GM12873 (cell line): ENCODE data around the gene PUS10.

Experiments used
- TF ChIP-seq, protein P1 (sequence below): IDR thresholded peaks from 2 replicates; pipeline ENCODE4 v1.5.1; 2012; ENCODE audit warnings: low read depth, mild to moderate bottlenecking, moderate library complexity, low read length, control low read depth; ENCODE audit not compliant: insufficient read depth; ENCODE audit errors: missing control alignments

The PUS10 gene

GRCh38 chr2:60974652-60975051, 43.4 kb downstream of the PUS10 start:
- TF ChIP-seq, protein P1, sequence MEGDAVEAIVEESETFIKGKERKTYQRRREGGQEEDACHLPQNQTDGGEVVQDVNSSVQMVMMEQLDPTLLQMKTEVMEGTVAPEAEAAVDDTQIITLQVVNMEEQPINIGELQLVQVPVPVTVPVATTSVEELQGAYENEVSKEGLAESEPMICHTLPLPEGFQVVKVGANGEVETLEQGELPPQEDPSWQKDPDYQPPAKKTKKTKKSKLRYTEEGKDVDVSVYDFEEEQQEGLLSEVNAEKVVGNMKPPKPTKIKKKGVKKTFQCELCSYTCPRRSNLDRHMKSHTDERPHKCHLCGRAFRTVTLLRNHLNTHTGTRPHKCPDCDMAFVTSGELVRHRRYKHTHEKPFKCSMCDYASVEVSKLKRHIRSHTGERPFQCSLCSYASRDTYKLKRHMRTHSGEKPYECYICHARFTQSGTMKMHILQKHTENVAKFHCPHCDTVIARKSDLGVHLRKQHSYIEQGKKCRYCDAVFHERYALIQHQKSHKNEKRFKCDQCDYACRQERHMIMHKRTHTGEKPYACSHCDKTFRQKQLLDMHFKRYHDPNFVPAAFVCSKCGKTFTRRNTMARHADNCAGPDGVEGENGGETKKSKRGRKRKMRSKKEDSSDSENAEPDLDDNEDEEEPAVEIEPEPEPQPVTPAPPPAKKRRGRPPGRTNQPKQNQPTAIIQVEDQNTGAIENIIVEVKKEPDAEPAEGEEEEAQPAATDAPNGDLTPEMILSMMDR = no peak

DNA sequence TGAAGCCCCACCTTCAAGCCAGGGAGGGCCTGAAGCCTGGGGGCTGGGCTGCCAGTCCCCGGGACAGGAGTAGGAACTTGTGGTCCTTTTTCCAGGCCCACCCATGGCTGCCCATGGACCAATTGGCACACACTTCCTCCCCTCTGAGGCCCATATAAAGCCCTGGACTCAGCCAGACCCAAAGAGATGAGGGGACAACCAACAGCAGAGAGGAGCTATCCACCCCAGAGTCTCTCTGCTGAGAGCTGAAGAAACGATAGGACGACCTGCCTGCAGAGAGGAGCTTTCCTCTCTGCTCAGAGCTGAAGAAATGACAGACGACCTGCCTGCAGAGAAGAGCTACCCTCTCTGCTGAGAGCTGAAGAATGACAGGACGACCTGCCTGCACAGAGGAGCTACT, 44.4 kb downstream of the PUS10 start:
- TF ChIP-seq, protein P1 = no peak

GRCh38 chr2:60972889-60973656, 45.0 kb downstream of the PUS10 start:
- TF ChIP-seq, protein P1 = no peak

GRCh38 chr2:60966507-60967405, 51.3 kb downstream of the PUS10 start:
- TF ChIP-seq, protein P1 = no peak

DNA sequence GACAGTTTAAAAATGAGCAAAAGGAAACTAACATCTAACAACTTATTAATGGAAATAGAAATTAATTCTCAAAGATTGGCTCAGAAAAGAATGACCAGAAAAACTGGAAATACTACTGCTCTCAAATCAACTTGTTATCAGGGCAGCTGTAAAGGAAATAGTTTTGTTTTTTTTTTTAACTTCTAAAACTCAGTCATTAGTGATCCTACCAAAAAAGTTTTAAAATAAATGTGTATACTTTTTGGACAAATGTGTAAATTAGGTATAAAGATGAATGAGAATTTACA, 52.6 kb downstream of the PUS10 start:
- TF ChIP-seq, protein P1 = no peak

DNA sequence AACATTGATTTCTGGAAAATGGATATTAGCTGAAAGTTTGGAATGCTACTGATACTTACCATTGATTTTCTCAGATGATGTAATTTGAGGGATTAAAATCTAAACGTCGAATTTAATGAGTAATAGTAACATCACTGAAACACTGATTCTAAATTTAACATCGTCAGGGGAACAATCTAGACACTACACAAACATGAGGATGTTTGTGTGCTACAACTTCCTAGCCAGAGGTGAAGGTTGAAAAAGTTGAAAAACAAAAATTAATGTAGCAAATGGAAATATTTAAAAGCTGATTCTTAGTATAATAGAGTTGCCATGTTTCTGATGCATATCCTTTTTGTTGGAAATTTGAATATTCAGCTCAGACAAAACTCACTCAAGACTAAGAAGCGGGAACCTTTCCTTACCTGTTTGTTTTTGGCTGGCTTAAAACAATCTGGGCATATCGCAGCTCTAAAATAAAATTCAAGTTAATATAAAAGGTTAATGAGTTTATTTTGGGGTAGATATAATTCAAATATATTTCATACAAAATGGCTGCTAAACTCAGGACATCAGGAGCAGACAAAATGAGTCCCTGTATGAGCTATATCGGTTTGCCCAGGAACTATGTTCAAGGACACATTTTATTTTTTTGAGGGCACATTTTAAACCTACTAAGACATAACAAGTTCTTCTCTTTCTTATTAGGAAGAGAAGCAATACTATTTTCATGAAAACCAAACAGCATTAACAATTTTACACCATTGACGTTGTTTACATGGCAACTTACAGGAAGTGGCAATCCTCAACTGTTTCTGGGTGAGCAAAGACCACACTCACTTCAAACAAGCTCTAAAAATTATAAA, 53.2 kb downstream of the PUS10 start:
- TF ChIP-seq, protein P1 = no peak

- TF ChIP-seq, protein P1 = no peak
Observed at GRCh38 chr2:60963190-60963589, 54.9 kb downstream of the PUS10 start.
